KG1 (cell line): ENCODE data around the gene MIGA1.
"Not testable (repeated sequence)": the region's sequence is repeated elsewhere in the genome, so short reads cannot be mapped to it uniquely, and the experiment has no call there.

ENCODE experiments used
- DNase-seq: peaks from one replicate; lab custom pipeline; 2025; lab: John Stamatoyannopoulos, UW

The MIGA1 gene

GRCh38 chr1:77779529-77780281 lies at the start of gene MIGA1:
Gene MIGA1 (plus strand): TSS chr1:77779649. CDS start chr1:77783253, 3,604 bp downstream.
- DNase-seq = peak; percentile 82

DNA sequence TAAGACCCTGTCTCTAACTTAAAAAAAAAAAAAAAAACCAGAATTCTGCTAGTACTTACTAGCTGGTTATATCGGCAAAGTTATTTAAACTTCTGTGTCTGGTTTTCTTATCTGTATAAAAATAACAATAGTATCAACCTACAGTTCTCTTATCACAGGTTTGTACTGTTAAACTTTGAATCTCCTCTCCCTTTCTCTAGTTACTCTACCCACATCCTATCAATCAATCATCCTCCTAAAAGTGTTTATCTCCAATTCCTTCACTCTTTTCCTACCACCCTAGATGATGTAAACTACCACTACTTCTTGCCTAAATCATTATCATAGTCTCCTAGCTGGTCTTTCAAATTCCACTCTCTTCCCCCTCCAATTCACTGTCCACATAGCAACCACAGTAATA lies 47.4 kb upstream of the MIGA1 start:
- DNase-seq = no peak

- no peak for DNase-seq
These were observed 40.2 kb upstream of the MIGA1 start for GRCh38 chr1:77739235-77739634.

GRCh38 chr1:77741316-77741715 lies 38.1 kb upstream of the MIGA1 start:
- no peak for DNase-seq

- no peak for DNase-seq
These were observed 37.4 kb upstream of the MIGA1 start for GRCh38 chr1:77742011-77742555.

DNA sequence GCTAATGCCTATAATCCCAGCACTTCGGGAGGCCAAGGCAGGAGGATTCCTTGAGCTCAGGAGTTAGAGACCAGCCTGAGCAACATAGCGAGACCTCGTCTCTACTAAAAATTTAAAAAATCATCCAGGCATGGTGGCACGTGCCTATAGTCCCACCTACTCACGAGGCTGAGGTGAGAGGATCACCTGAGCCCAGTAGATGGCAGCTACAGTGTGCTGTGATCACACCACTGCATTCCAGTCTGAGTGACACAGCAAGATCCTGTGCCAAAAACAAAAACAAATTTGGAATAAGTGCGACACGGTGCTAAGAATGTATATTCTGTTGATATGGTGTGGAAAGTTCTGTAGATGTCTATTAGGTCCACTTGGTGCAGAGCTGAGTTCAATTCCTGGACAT lies 34.9 kb upstream of the MIGA1 start:
- DNase-seq = no peak

DNA sequence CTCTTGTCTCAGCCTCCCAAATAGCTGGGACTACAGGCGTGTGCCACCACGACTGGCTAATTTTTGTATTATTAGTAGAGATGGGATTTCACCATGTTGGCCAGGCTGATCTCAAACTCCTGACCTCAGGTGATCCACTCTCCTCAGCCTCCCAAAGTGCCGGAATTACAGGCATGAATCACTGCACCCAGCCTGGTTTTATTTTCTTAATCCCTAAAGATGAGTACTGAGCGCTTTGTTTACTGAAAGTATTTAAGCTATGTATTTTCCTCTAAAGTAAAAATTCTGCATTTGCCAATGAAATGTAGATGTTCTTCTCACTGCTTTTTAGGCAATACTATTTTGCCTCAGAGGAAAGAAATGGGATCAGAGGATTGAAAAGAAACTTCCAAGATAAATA lies 30.0 kb upstream of the MIGA1 start:
- not testable (repeated sequence) for DNase-seq

DNA sequence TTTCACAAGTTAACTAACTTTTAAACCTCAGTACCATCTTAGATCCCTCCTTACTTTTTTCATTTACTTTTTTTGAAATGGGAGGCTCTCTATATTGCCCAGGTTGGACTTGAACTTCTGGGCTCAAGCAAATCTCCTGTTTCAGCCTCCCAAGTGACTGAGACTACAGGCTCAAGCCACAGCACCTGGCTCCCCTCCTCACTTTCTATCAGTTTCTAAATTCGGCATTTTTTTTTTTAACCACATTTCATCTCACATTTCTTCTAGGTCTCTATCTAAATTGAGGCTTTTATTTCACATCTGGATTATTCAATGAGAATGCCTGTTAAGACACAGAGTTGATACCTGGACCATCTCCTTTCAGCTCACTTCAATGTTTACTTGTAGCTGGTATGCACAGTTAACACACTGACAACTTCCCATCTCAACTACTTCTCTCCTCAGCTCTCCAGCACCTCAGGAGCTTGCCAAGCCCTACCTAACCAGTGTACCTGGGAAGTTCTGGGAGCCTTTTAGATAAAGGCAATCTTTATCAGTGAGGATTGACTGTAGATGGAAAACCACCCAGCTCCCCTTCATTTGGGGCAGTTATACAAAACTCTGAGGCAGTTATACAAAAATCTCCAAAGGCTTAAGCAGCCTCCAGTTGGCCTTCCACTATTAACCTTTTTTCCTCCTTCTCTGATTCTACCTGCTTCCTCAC lies 23.2 kb upstream of the MIGA1 start:
- no peak for DNase-seq

DNA sequence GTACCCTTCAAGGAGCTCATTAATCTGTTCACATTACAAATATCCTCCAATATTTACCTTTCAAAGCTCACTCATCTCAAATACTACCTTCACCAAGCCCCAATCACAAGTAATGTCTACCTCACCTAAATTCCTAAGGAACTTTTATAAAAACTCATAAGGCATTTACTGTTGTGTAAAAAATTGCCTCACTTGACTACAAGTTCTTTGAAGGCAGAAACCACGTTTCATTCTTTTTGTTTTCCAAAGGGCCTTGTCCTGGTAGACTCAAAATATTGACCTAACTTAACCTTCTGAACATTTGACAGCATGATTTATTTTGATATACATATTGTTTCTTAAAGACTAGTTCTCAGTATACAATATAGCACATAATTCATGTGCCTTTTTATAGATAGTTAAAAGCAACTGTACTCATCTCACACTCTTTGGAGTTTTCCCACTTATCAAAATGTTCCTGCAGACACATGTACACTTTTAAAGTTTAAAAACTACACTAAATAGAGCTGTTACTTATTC lies 22.3 kb upstream of the MIGA1 start:
- DNase-seq = no peak

- DNase-seq = no peak
These were observed 21.8 kb upstream of the MIGA1 start for GRCh38 chr1:77757603-77758002.

GRCh38 chr1:77759071-77760028 lies 20.1 kb upstream of the MIGA1 start, which contains the start of gene USP33:
Gene USP33 (minus strand): TSS chr1:77759852. CDS start chr1:77741697, 18,155 bp downstream.
- peak; percentile 77 for DNase-seq

DNA sequence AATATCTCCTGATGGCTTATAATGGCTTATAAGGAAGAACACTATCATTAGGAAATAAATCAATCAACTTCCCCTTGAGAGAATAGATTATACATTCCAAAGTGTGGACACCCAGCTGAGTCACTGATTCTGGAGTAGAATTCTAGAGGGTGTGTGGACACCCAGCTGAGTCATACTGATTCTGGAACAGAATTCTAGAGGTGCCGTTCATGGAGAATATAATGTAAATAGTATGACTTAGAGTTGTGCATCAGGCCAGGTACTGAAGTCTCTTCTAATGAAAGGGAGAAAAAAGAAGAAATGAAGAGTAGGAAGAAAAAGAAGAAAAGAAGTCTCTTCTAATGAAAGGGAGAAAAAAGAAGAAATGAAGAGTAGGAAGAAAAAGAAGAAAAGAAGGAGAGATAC lies 17.4 kb upstream of the MIGA1 start:
- no peak for DNase-seq

GRCh38 chr1:77768006-77768405 lies 11.4 kb upstream of the MIGA1 start:
- no peak for DNase-seq

DNA sequence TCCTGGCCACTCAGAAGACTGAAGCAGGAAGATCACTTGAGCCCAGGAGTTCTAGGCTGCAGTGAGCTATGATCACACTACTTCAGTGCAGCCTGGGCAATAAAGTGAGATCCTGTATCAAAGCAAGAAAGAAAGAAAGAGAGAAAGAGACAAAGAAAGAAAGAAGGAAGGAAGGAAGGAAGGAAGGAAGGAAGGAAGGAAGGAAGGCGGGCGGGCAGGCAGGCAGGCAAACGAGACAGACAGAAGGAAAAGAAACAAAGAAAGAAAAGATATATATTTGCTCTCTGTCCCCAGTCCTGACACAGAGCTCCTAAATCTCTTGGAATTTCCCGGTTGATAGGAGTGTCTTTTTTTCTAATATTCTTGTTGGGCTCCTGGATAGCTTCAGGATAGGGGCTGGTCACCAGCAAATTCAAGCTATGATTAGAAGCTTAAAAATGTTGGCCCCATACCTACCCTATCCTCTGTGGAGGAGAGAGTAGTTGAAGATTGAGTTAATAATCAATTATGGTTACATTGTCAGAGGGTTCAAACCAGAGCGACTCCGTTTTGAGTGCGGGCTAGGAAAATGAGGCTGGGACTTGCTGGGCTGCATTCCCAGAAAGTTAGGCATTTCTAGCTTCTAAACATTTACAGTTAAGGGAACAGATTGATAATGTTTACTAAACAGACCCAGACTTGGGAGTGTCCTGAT lies 3.3 kb upstream of the MIGA1 start:
- DNase-seq = no peak

DNA sequence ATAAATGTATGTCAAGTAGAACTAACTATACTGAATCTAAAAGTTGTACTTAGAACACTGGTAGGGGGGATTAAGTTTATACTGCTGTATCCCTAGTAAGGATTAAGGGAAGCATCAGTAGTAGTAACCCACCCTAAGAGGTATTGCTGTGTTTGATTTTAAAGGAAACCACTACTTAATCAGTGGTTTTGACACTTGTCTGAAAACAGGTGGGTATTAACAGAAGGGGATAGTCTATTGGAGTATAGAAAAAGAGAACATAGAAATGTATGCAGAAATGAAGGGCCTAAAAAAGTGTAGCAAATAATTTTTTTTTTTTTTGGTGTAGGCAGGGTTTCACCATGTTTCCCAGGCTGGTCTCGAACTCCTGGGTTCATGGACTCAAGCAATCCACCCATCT lies 2.2 kb downstream of the MIGA1 start:
- DNase-seq = no peak

- DNase-seq = no peak
These were observed 3.7 kb downstream of the MIGA1 start for GRCh38 chr1:77783141-77783540.

DNA sequence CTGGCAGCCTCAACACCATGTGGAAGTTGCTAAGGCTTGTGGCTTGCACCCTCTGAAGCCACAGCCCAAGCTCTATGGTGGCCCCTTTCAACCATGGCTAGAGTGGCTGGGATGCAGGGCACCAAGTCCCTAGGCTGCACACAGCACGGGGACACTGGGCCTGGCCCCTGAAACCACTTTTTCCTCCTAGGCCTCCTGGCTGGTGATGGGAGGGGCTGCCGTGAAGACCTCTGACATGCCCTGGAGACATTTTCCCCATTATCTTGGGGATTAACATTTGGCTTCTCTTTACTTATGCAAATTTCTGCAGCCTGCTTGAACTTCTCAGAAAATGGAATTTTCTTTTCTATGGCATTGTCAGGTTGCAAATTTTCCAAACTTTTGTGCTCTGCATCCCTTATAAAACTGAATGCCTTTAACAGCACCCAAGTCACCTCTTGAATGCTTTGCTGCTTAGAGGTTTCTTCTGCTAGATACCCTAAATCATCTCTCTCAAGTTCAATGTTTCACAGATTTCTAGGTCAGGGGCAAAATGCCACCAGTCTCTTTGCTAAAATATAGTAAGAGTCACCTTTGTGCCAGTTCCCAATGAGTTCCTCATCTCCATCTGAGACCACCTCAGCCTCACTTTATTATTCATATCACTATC lies 6.8 kb downstream of the MIGA1 start:
- DNase-seq = not testable (repeated sequence)

GRCh38 chr1:77794550-77794949 lies 15.1 kb downstream of the MIGA1 start:
- DNase-seq = no peak

- no peak for DNase-seq
These were observed 17.4 kb downstream of the MIGA1 start for GRCh38 chr1:77796695-77797405.

- no peak for DNase-seq
These were observed 18.5 kb downstream of the MIGA1 start for GRCh38 chr1:77797991-77798390.
